OCI-LY3 (cell line): ENCODE results near the gene ZC3H10.
A peak's percentile ranks its signal among the peaks of the same experiment; 100 is the strongest.

Experiments used
- H2AFZ ChIP-seq: fragments of 200-600, 300-600 bp; shearing (Covaris generic); 2 replicates; pipeline ENCODE4 v1.6.0; 2014; ENCODE audit warnings: antibody characterized with exemption, low read depth, low read length
- H3K27ac ChIP-seq: fragments of 200-600, 300-600 bp; sonication (generic); 2 replicates; pipeline ENCODE4 v1.5.1; 2014; ENCODE audit warnings: mild to moderate bottlenecking, low read length, moderate library complexity, mixed read lengths
- H3K27me3 ChIP-seq: fragments of 200-600, 300-600 bp; sonication (generic); 2 replicates; pipeline ENCODE4 v1.6.1; 2014; ENCODE audit warnings: low read depth, low read length, mixed read lengths
- H3K36me3 ChIP-seq: fragments of 200-600, 300-600 bp; sonication (generic); replicated peaks from 2 replicates; pipeline ENCODE3; 2014; ENCODE audit warnings: low read depth, low read length, mixed read lengths
- H3K4me1 ChIP-seq: fragments of 300-600, 200-600 bp; sonication (generic); 2 replicates; pipeline ENCODE4 v1.6.1; 2014; ENCODE audit warnings: low read length, mixed read lengths
- H3K4me2 ChIP-seq: fragments of 200-600, 300-600 bp; sonication (generic); 2 replicates; pipeline ENCODE4 v1.6.1; 2014; ENCODE audit warnings: low read length, mixed read lengths
- H3K4me3 ChIP-seq: fragments of 300-600, 200-600 bp; sonication (generic); 2 replicates; pipeline ENCODE4 v1.5.1; 2014; ENCODE audit warnings: antibody characterized with exemption, mild to moderate bottlenecking, low read length, moderate library complexity
- H3K79me2 ChIP-seq: fragments of 300-600, 200-600 bp; shearing (Covaris generic); 2 replicates; pipeline ENCODE4 v1.6.1; 2014; ENCODE audit warnings: mild to moderate bottlenecking, low read length, mixed read lengths
- H3K9ac ChIP-seq: fragments of 300-600, 200-600 bp; shearing (Covaris generic); 2 replicates; pipeline ENCODE4 v1.6.0; 2014; ENCODE audit warnings: mild to moderate bottlenecking, low read length, moderate library complexity
- H3K9me3 ChIP-seq: fragments of 200-600, 300-600 bp; shearing (Covaris generic); 2 replicates; pipeline ENCODE4 v1.6.1; 2014; ENCODE audit warnings: low read length, mixed read lengths; ENCODE audit not compliant: insufficient read depth
- H4K20me1 ChIP-seq: fragments of 200-600, 300-600 bp; sonication (generic); 2 replicates; pipeline ENCODE4 v1.6.1; 2016; ENCODE audit warnings: low read length, mixed read lengths; ENCODE audit not compliant: insufficient read depth
- EZH2phosphoT487 ChIP-seq: fragments of 200-600 bp; shearing (Covaris generic); IDR thresholded peaks from 2 replicates; pipeline ENCODE4 v1.6.1; 2018; ENCODE audit warnings: antibody characterized with exemption, mixed run types, low read depth
- TF ChIP-seq, protein P1 (sequence below): fragments of 200-600, 300-600 bp; sonication (generic); IDR thresholded peaks from 2 replicates; pipeline ENCODE4 v1.5.1; 2014; ENCODE audit warnings: antibody characterized with exemption, low read length, low read depth

Gene ZC3H10

DNA sequence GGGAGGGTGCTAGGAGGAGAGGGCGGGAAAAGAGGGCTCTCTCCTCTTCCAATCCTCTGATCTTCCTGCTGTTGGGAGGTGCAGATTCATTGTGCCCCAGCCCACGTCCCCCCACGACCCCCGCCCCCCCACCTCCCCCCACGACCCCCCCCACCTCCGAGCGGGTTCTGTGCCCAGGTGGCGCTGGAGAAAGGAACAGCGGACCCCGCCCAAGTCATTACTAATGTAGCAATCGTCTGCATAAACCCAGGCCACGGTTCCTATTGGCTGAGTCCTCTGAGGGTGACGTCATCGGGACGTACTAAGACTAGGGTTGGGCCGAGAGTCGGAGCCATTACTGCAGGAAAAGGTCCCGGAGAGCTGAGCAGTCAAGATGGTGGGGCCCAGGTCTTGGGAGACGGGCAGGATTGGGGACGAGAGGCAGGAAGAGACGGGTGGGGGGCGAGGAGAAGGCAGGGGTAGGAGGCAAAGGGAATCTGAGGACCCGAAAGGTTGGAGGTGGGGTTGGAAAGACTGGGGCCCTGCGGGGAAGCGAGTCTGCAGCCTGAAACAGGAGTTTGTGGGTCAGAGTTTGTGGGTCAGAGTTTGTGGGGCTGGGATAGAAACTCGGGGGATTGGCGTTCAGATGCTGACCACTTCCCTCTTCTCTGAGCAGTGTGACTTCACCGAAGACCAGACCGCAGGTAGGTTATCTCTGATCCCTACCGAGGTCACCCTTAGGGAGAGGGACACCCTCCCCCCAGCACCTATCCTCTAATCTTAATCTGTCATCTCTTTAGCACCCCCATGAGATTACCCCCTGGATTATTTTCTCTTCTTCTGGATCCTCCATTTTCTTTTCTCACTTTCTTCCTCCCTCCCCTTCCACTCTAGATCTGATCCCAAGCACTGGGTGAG, 40.2 kb downstream of the ZC3H10 start, which contains the start of gene MYL6:
Gene MYL6 (plus strand): TSS at position 331 of the 897 bp plus-strand sequence. CDS start 43 bp downstream, at position 374.
- Histone ChIP-seq H3K4me3 (peak within 1 kb of the TSS; percentile 90), H4K20me1 (peaks cover 24% of the 10 kb centered on the region), H2AFZ (no peak within 1 kb of the TSS), H3K36me3 (peaks cover 46% of the 10 kb centered on the region), H3K4me2 (peak within 1 kb of the TSS; percentile 91), H3K27ac (peak within 1 kb of the TSS; percentile 81), H3K4me1 (peaks cover 24% of the 10 kb centered on the region), H3K9me3 (no peaks in the 10 kb centered on the region), H3K9ac (peak within 1 kb of the TSS; percentile 99), H3K79me2 (peaks cover 29% of the 10 kb centered on the region), H3K27me3 (no peaks in the 10 kb centered on the region)
- no peak for TF ChIP-seq EZH2phosphoT487
- TF ChIP-seq, protein P1, sequence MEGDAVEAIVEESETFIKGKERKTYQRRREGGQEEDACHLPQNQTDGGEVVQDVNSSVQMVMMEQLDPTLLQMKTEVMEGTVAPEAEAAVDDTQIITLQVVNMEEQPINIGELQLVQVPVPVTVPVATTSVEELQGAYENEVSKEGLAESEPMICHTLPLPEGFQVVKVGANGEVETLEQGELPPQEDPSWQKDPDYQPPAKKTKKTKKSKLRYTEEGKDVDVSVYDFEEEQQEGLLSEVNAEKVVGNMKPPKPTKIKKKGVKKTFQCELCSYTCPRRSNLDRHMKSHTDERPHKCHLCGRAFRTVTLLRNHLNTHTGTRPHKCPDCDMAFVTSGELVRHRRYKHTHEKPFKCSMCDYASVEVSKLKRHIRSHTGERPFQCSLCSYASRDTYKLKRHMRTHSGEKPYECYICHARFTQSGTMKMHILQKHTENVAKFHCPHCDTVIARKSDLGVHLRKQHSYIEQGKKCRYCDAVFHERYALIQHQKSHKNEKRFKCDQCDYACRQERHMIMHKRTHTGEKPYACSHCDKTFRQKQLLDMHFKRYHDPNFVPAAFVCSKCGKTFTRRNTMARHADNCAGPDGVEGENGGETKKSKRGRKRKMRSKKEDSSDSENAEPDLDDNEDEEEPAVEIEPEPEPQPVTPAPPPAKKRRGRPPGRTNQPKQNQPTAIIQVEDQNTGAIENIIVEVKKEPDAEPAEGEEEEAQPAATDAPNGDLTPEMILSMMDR: no peak

DNA sequence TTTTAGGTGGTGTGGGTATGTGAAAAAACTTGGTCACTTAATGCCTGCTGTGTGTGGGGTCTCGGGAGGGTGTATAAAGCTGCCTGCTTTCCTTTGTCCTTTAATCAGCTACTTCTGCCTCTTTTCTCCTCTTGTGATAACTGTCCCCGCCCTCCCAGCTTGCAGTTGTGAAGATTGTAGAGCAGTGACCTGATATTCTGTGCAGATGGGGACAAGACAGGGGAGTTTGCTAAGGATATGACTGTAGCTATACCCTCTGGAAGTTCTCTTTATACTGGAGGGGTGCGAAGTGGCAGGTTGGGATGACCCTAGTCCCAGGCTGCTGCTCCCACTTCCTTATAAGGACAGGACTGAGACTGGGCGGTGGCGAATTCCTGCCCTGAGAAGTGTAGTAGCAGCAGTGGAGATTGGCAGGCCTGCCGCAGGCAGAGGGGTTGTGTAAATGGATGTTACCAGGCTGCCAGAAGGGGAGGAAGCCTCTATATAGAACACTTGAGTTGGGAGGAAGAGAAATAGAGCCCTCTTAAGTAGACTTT, 40.9 kb downstream of the ZC3H10 start:
- Histone ChIP-seq H3K4me3 (peak overlapping the region; percentile 90), H3K4me2 (peak overlapping the region; percentile 91), H3K27ac (peak overlapping the region; percentile 81), H2AFZ (no peak overlapping the region), H3K36me3 (peaks cover 53% of the 10 kb centered on the region), H4K20me1 (peaks cover 24% of the 10 kb centered on the region), H3K79me2 (peaks cover 29% of the 10 kb centered on the region), H3K27me3 (no peaks in the 10 kb centered on the region), H3K9ac (peak overlapping the region; percentile 99), H3K9me3 (no peaks in the 10 kb centered on the region), H3K4me1 (peaks cover 21% of the 10 kb centered on the region)
- no peak for TF ChIP-seq EZH2phosphoT487
- TF ChIP-seq, protein P1: no peak

DNA sequence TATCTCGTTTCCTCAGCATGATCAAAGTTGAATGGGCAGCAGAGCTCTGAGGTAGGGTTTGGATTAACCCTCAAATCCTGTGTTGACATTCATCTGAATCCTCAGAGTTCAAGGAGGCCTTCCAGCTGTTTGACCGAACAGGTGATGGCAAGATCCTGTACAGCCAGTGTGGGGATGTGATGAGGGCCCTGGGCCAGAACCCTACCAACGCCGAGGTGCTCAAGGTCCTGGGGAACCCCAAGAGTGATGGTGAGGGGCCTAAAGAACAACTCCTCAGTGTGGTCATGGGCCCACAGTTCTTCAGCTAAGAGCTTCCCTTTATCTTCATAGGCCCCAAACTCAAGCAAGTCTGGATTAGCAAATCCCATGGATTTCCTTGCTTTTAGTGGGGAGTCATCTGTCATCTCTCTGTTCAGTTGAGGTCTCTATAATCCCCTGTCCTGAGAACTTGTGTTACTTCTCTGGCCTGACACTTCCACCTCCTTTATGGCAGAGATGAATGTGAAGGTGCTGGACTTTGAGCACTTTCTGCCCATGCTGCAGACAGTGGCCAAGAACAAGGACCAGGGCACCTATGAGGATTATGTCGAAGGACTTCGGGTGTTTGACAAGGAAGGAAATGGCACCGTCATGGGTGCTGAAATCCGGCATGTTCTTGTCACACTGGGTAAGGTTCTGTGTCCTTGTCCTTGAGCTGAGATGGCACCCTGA, 41.6 kb downstream of the ZC3H10 start:
- peaks cover 21% of the 10 kb centered on the region for H3K4me1 ChIP-seq
- peak overlapping the region; percentile 81 for H3K27ac ChIP-seq
- no peaks in the 10 kb centered on the region for H3K9me3 ChIP-seq
- peaks cover 58% of the 10 kb centered on the region for H3K36me3 ChIP-seq
- peak overlapping the region; percentile 99 for H3K9ac ChIP-seq
- peak overlapping the region; percentile 91 for H3K4me2 ChIP-seq
- no peak overlapping the region for H2AFZ ChIP-seq
- TF ChIP-seq EZH2phosphoT487: no peak
- TF ChIP-seq, protein P1: no peak
- H3K79me2 ChIP-seq: peaks cover 29% of the 10 kb centered on the region
- peaks cover 24% of the 10 kb centered on the region for H4K20me1 ChIP-seq
- H3K27me3 ChIP-seq: no peaks in the 10 kb centered on the region
- H3K4me3 ChIP-seq: peak overlapping the region; percentile 90
